PC-3 (cell line): Measurements from ENCODE around the gene FGGY. TPM values are rescaled to one million over a fixed set of nuclear protein-coding genes. Genes with fewer than 3 reads are reported as not detected.

Source experiments
- ATAC-seq: fragments of 200-7000 bp; cut with Tn5 transposase; 2 replicates; pipeline ENCODE4 v1.9.1; 2020; ENCODE audit warnings: mild to moderate bottlenecking, moderate library complexity
- BruUV-seq: library from RNA; stranded (reverse); fragments of 400-500 nt; replicated peaks from 2 replicates; lab custom pipeline; 2021; lab: Mats Ljungman, UMichigan
- CTCF ChIA-PET: fragments of 300-600 bp; sonication (Branson Sonifier 250); formaldehyde crosslinking; loops from one replicate; lab custom pipeline; 2022; ENCODE audit warnings: antibody characterized with exemption; lab: Charles Lee
- POLR2A ChIA-PET: fragments of 300-600 bp; sonication (Branson Sonifier 250); formaldehyde crosslinking; loops from one replicate; lab custom pipeline; 2022; ENCODE audit warnings: antibody characterized with exemption; ENCODE audit not compliant: unreplicated experiment; lab: Charles Lee
- DNase-seq: peaks from one replicate; pipeline ENCODE4 v3.0.0-alpha.2; 2015
- H2AFZ ChIP-seq: fragments of 300-600 bp; sonication (generic); 2 replicates; pipeline ENCODE4 v1.6.0; 2016; ENCODE audit warnings: antibody characterized with exemption, low read length
- H3F3A ChIP-seq: fragments of 300-600 bp; sonication (generic); one replicate; pipeline ENCODE4 v1.6.0; 2017; ENCODE audit warnings: antibody characterized with exemption, low read length, control low read depth, mild to moderate bottlenecking; ENCODE audit not compliant: unreplicated experiment
- H3K27ac ChIP-seq: fragments of 300-600 bp; sonication (generic); 2 replicates; pipeline ENCODE4 v1.5.1; 2016; ENCODE audit warnings: mild to moderate bottlenecking, low read length
- H3K27me3 ChIP-seq: fragments of 300-600 bp; sonication (generic); 2 replicates; pipeline ENCODE4 v1.6.1; 2016; ENCODE audit warnings: low read length, mixed read lengths
- H3K36me3 ChIP-seq: fragments of 300-600 bp; sonication (generic); 2 replicates; pipeline ENCODE4 v1.6.1; 2016; ENCODE audit warnings: low read depth, mixed run types, low read length, mixed read lengths
- H3K4me1 ChIP-seq: fragments of 300-600 bp; sonication (generic); 2 replicates; pipeline ENCODE4 v1.5.1; 2016; ENCODE audit warnings: low read length; ENCODE audit not compliant: insufficient read depth
- H3K4me2 ChIP-seq: fragments of 300-600 bp; sonication (generic); 2 replicates; pipeline ENCODE4 v1.6.0; 2016; ENCODE audit warnings: low read length
- H3K4me3 ChIP-seq: fragments of 300-600 bp; sonication (generic); 2 replicates; pipeline ENCODE4 v1.5.1; 2016; ENCODE audit warnings: mild to moderate bottlenecking, low read length, mixed read lengths
- H3K79me2 ChIP-seq: fragments of 300-600 bp; sonication (generic); 2 replicates; pipeline ENCODE4 v1.6.1; 2017; ENCODE audit warnings: low read length, mixed read lengths
- H3K9ac ChIP-seq: fragments of 300-600 bp; sonication (generic); 2 replicates; pipeline ENCODE4 v1.6.0; 2016; ENCODE audit warnings: mild to moderate bottlenecking, low read length
- H3K9me2 ChIP-seq: fragments of 300-600 bp; sonication (generic); replicated peaks from 2 replicates; pipeline ENCODE4 v1.6.1; 2016; ENCODE audit warnings: mixed run types, low read length, mixed read lengths
- H3K9me3 ChIP-seq: fragments of 300-600 bp; sonication (generic); 2 replicates; pipeline ENCODE4 v1.6.1; 2016; ENCODE audit warnings: low read length, mixed read lengths
- H4K20me1 ChIP-seq: fragments of 300-600 bp; sonication (generic); 2 replicates; pipeline ENCODE4 v1.6.1; 2016; ENCODE audit warnings: low read length, mixed read lengths
- EZH2 ChIP-seq: fragments of 300-600 bp; sonication (generic); IDR thresholded peaks from one replicate; pipeline ENCODE4 v1.6.1; 2017; ENCODE audit warnings: antibody characterized with exemption, mild to moderate bottlenecking, low read length; ENCODE audit not compliant: unreplicated experiment
- EZH2phosphoT487 ChIP-seq: fragments of 300-600 bp; sonication (generic); IDR thresholded peaks from 2 replicates; pipeline ENCODE4 v1.6.1; 2018; ENCODE audit warnings: mild to moderate bottlenecking, antibody characterized with exemption, low read length, borderline replicate concordance
- intact Hi-C: fragments of 100-400 bp; cut with micrococcal nuclease; formaldehyde crosslinking; loops from 2 replicates; pipeline ENCODE4 v1.9.0; 2023
- total RNA-seq: library from RNA; depleted of rRNA; stranded (reverse); fragments of >200 nt; gene quantifications from 2 replicates; pipeline ENCODE4 v1.2.3, GENCODE V29; 2014
- TF ChIP-seq, protein P1 (sequence below): fragments of 300-600 bp; sonication (generic); conservative IDR thresholded peaks from 2 replicates; pipeline ENCODE4 v1.5.1; 2017; ENCODE audit warnings: antibody characterized with exemption, low read depth, mild to moderate bottlenecking, low read length

FGGY gene
- total RNA-seq, 1 experiment from 2014 or later: 7.4 TPM

DNA sequence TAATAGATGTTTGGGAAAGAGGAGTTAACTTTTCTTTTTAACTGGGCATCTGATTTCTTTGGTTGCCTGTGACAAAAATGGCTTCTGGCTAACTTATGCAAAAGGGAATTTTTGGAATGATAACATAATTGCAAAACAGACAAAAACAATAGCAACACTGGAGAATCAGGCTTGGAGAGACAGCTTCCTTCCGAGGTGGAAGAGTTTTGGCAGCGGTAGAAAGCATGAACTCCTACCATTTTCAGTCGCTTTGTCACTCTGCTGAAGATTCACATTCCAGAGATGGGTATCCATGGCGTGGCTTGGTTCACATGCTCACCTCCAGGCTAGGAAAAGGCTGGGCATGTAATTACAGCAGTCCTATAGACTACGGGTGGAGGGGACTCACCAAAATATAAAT is 17.2 kb upstream of the FGGY start:
- H3K79me2 ChIP-seq: no peaks in the 10 kb centered on the region
- no peaks in the 10 kb centered on the region for H3K36me3 ChIP-seq
- H3K4me2 ChIP-seq: no peak overlapping the region
- no peaks in the 10 kb centered on the region for H4K20me1 ChIP-seq
- BruUV-seq: no TSS peak
- no peak overlapping the region for H3K4me3 ChIP-seq
- no peak for DNase-seq
- ChIA-PET POLR2A (no interaction called here), CTCF (no interaction called here)
- no peak overlapping the region for H2AFZ ChIP-seq
- no peaks in the 10 kb centered on the region for H3K4me1 ChIP-seq
- no peak for TF ChIP-seq EZH2phosphoT487
- TF ChIP-seq EZH2: no peak
- TF ChIP-seq, protein P1, sequence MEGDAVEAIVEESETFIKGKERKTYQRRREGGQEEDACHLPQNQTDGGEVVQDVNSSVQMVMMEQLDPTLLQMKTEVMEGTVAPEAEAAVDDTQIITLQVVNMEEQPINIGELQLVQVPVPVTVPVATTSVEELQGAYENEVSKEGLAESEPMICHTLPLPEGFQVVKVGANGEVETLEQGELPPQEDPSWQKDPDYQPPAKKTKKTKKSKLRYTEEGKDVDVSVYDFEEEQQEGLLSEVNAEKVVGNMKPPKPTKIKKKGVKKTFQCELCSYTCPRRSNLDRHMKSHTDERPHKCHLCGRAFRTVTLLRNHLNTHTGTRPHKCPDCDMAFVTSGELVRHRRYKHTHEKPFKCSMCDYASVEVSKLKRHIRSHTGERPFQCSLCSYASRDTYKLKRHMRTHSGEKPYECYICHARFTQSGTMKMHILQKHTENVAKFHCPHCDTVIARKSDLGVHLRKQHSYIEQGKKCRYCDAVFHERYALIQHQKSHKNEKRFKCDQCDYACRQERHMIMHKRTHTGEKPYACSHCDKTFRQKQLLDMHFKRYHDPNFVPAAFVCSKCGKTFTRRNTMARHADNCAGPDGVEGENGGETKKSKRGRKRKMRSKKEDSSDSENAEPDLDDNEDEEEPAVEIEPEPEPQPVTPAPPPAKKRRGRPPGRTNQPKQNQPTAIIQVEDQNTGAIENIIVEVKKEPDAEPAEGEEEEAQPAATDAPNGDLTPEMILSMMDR: no peak
- H3K9ac ChIP-seq: no peak overlapping the region
- no peaks in the 10 kb centered on the region for H3K27me3 ChIP-seq
- ATAC-seq: no peak
- H3K9me3 ChIP-seq: no peaks in the 10 kb centered on the region
- H3K9me2 ChIP-seq: no peaks in the 10 kb centered on the region
- intact Hi-C loops: loop anchor here (10.0 kb wide), 1 partner anchor 205 kb away; no protein-coding TSS in a partner anchor
- no peaks in the 10 kb centered on the region for H3F3A ChIP-seq
- H3K27ac ChIP-seq: no peak overlapping the region

DNA sequence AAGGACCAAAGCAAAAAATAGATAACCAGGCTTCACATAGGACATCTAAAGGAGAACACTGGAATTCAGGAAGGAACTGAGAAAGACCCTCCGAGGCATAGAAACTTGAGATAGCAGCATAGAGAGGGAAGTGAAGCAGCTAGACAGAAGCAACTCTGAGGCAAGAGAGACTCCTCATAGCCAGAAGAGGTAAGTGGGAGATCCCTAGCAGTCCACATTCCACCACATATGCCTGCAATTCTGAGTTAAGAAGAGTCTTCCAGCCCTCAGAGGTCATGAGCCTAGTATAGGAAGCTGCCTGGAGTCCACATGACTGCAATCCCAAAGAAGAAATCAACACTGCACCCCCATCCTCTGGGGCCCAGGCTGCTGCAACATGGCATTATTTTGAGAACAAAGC is 13.9 kb upstream of the FGGY start:
- Histone ChIP-seq H3F3A (no peaks in the 10 kb centered on the region), H3K4me2 (no peak overlapping the region), H3K36me3 (no peaks in the 10 kb centered on the region), H2AFZ (no peak overlapping the region), H3K9me2 (no peaks in the 10 kb centered on the region), H3K9me3 (no peaks in the 10 kb centered on the region), H3K27ac (no peak overlapping the region), H3K9ac (no peak overlapping the region), H4K20me1 (no peaks in the 10 kb centered on the region), H3K79me2 (no peaks in the 10 kb centered on the region), H3K4me3 (no peak overlapping the region), H3K4me1 (no peaks in the 10 kb centered on the region), H3K27me3 (no peaks in the 10 kb centered on the region)
- TF ChIP-seq, protein P1: no peak
- TF ChIP-seq EZH2phosphoT487 (no peak), EZH2 (no peak)
- BruUV-seq: no TSS peak
- no peak for DNase-seq
- POLR2A ChIA-PET: no interaction called here
- intact Hi-C loops: loop anchor here (10.0 kb wide), 1 partner anchor 208 kb away; no protein-coding TSS in a partner anchor
- ATAC-seq: no peak
- CTCF ChIA-PET: no interaction called here

DNA sequence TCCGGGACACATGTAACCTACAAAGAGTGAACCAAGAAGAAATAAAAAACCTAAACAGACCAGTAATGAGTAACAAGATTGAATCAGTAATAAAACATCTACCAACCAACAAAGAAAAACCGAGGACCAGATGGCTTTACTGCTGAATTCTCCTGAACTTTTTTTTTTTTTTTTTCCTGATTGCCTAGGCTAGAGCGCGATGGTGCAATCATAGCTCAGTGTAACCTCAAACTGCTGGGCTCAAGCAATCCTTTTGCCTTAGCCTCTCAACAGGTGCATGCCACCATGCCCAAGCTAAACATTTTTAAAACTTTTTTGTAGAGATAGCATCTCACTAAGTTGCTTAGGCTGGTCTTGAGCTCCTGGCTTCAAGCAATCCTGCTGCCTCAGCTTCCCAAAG is 11.2 kb upstream of the FGGY start:
- Histone ChIP-seq H3K9me3 (no peaks in the 10 kb centered on the region), H2AFZ (no peak overlapping the region), H3K27ac (no peak overlapping the region), H3K9ac (no peak overlapping the region), H3K79me2 (no peaks in the 10 kb centered on the region), H3K27me3 (no peaks in the 10 kb centered on the region), H3K9me2 (no peaks in the 10 kb centered on the region), H3F3A (no peaks in the 10 kb centered on the region), H3K4me2 (no peak overlapping the region), H4K20me1 (no peaks in the 10 kb centered on the region), H3K4me1 (no peaks in the 10 kb centered on the region), H3K36me3 (no peaks in the 10 kb centered on the region), H3K4me3 (no peak overlapping the region)
- intact Hi-C loops: loop anchor here (10.0 kb wide), 1 partner anchor 211 kb away; no protein-coding TSS in a partner anchor
- no peak for DNase-seq
- ChIA-PET CTCF (no interaction called here), POLR2A (interaction anchor here (0.6 kb wide), 1 partner anchor 398 kb away, joined by 3 read pairs; no protein-coding TSS in a partner anchor)
- no TSS peak for BruUV-seq
- no peak for ATAC-seq
- TF ChIP-seq EZH2: no peak
- TF ChIP-seq, protein P1: no peak
- TF ChIP-seq EZH2phosphoT487: no peak
